ENCODE measurements around the gene THEMIS.

GRCh38 chr6:127807806-127808517, 92.9 kb downstream of the THEMIS start:
- TF ChIP-seq EZH2 (IDR thresholded peaks at IDR 0.05; ENCODE audit: insufficient read depth, poor library complexity, severe bottlenecking) (no peak), EZH2phosphoT487 (IDR thresholded peaks at IDR 0.05; ENCODE audit: insufficient read depth, low read depth) (no peak)

Data from GM23248 (cell line).